OCI-LY3 (cell line): ENCODE results near the gene C20orf96.

Experiments used
- EZH2phosphoT487 ChIP-seq: fragments of 200-600 bp; shearing (Covaris generic); IDR thresholded peaks from 2 replicates; pipeline ENCODE4 v1.6.1; 2018; ENCODE audit warnings: antibody characterized with exemption, mixed run types, low read depth
- TF ChIP-seq, protein P1 (sequence below): fragments of 200-600, 300-600 bp; sonication (generic); IDR thresholded peaks from 2 replicates; pipeline ENCODE4 v1.5.1; 2014; ENCODE audit warnings: antibody characterized with exemption, low read length, low read depth

DNA sequence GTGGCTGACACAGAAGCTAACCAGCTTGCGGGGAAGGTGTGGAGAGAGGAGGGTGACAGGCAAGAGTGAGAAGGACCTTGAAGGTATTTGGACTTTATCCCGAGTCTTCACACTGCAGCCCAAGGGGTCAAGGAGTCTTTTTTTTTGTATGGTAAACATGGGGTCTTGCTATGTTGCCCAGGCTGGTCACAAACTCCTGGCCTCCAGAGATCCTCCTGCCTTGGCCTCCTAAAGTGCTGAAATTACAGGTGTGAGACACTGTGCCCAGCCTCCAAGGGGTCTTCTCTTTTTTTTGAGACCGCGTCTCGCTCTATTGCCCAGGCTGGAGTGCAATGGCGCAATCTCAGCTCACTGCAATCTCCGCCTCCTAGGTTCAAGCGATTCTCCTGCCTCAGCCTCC, 44.0 kb upstream of the C20orf96 start:
- TF ChIP-seq, protein P1, sequence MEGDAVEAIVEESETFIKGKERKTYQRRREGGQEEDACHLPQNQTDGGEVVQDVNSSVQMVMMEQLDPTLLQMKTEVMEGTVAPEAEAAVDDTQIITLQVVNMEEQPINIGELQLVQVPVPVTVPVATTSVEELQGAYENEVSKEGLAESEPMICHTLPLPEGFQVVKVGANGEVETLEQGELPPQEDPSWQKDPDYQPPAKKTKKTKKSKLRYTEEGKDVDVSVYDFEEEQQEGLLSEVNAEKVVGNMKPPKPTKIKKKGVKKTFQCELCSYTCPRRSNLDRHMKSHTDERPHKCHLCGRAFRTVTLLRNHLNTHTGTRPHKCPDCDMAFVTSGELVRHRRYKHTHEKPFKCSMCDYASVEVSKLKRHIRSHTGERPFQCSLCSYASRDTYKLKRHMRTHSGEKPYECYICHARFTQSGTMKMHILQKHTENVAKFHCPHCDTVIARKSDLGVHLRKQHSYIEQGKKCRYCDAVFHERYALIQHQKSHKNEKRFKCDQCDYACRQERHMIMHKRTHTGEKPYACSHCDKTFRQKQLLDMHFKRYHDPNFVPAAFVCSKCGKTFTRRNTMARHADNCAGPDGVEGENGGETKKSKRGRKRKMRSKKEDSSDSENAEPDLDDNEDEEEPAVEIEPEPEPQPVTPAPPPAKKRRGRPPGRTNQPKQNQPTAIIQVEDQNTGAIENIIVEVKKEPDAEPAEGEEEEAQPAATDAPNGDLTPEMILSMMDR: no peak
- no peak for TF ChIP-seq EZH2phosphoT487
